NCI-H1417 (cell line): ENCODE data around the gene FEZ2.
A peak's percentile ranks its signal among the peaks of the same experiment; 100 is the strongest.
"Not testable (repeated sequence)": the region's sequence is repeated elsewhere in the genome, so short reads cannot be mapped to it uniquely, and the experiment has no call there.

Experiments
- DNase-seq, 3 experiments: peaks; one replicate each; lab custom pipeline; 2025; lab: John Stamatoyannopoulos, UW

Gene FEZ2, protein sequence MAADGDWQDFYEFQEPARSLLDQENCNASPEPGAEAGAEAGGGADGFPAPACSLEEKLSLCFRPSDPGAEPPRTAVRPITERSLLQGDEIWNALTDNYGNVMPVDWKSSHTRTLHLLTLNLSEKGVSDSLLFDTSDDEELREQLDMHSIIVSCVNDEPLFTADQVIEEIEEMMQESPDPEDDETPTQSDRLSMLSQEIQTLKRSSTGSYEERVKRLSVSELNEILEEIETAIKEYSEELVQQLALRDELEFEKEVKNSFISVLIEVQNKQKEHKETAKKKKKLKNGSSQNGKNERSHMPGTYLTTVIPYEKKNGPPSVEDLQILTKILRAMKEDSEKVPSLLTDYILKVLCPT

DNA sequence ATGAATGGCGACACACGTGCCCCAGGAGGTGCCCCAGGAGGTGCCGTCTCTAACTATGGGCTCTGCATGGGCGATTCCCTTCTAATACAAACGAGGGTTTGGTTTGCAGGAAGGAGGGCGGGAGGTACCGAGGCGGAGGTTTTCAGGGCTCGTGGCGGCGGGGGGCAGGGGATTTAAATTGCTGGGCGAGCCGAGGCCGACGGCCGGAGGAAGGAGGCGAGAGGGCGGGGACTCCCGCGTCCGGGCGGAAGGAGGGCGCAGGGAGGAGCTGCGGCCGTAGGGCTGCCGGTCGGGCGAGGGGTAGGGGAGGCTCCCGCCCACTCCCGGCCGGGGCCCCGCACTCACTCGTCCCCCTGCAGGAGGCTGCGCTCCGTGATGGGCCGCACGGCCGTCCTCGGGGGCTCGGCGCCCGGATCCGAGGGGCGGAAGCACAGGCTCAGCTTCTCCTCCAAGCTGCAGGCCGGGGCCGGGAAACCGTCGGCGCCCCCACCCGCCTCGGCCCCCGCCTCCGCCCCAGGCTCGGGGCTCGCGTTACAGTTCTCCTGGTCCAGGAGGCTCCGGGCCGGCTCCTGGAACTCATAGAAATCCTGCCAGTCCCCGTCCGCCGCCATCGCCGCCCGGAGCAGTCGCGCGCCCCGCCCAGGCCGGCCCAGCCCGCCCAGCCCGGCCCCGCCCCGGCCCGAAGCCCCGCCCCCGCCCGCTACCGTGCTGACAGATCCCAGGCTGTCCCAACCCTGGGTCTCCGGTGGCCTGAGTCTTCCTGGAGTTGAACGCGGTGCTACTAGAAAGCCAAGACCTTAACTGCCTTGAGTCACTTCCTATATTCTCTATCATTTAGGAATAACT is at the start of gene FEZ2:
FEZ2 (minus strand) TSS at position 637 of the 846 bp plus-strand sequence; CDS start at position 611, 26 bp downstream.
- peak; percentile 56 to 84 (median 75) for DNase-seq

DNA sequence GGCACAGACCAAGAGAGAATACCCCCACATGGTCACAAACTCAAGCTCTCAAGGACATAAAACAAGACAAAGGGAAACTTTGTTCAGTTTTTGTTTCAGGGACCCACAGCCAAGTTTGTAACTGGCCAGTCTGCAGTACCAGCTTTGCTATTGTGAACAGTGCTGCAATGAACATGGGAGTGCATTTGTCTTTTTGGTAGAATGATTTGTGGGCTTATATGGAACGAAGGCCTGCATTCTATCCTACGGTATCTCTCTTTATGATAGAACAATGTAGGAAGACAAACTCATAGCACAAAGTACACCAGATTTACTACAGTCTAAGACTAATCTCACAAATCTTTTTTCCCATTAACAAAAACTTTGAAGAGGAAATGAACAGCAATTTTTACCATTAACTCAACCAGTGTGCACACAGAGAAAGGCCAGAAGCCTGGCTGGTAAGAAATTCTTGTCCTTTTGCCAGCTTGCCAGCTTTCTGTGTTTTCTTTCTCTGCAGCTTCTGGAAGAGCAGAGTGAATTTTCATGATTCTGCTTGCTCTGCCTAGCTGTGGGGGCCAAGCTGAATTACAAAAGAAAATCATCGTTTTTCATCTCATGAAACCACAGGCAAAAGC is 37.1 kb upstream of the FEZ2 start:
- no peak for DNase-seq

DNA sequence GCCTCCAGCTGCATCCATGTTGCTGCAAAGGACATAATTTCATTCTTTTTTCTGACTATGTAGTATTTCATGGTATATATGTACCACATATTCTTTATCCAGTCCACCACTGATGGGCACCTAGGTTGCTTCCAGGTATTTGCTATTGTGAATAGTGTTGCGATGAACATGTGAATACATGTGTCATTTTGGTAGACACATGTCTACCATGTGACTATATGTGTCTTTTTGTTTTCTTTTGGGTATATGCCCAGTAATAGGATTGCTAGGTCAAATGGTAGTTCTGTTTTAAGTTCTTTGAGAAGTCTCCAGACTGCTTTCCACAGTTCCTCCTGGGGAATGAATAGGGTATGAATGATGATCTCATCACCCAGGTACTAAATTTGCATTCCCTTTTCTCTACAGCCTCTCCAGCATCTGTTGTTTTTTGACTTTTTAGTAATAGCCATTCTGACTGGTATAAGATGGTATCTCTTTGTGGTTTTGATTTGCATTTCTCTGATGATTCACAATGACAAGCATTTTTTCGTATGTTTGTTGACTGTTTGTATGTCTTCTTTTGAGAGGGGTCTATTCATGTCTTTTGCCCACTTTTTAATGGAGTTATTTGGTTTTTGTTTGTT is 35.6 kb upstream of the FEZ2 start:
- DNase-seq: no peak

DNA sequence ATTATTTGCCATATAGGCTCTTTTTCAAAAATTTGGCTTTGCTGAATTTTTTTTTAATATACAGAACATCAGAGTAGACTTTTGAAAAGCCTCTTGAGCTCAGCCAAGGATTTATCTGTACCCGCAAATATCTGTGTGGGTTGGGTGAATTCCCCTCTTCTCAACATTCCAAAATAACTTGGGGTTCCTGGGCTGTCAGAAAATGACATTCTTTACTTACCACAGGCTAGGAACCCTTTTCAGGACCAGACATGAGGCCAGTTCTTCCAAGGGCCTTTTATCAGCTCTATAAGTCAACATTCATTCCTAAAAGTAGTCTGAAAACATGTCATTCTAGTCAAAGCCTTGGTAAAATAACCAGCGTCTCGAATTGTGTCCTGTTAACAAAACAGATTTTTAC is 28.8 kb upstream of the FEZ2 start:
- no peak for DNase-seq

DNA sequence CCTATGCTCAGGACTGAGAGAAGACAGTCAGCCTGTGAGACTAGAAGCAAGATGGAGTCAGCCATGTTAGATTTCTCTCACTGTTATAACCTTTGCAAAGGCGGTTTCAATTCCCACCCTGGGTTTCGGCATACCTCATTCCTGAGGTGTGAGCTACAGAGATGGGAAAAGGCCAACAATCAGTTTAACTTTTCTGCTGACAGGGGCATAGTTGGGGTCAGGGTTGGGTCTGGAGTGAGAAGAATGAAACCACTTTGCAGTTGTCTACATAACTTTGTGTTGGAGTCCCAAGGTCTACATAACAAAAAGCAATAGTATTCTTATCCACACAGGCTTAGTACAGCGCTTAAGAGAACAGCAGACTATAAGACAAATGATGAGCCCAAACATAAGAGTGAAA is 28.1 kb upstream of the FEZ2 start:
- no peak for DNase-seq

DNA sequence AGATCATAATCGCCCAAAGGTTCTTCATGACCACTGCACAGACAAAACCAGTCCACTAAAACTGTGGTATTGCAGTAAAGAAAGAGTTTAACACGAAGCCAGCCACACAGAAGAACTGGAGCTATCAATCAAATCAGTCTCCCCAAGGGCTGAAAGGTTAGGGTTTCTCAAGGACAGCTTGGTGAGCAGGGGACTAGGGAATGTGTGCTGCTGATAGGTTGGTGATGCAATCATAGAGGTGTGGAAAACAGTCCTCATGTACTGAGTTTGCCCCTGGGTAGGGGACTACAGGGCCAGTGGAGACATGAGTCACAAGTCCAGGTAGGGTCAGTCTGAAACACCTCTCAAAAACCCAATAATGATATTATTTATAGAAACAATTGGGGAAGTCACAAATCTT is 27.3 kb upstream of the FEZ2 start:
- DNase-seq: no peak

DNA sequence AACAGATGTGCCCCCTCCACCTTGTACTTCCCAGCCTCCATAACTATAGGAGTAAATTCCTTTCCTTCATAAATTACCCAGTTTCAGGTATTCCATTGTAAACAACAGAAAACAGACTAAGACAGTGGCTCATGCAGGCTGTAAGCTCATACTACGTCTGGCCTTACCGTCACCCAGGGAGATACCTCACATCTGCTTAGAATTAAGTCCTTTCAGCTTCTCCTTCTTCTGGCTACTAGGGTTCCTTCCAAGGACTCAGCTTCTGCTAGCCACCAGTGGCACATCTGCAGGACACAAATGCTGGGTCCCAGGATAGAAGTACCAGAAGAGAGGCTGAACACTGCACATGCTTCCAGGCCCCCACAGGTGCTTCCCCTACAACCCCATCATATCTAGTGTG is 22.4 kb upstream of the FEZ2 start:
- no peak for DNase-seq

DNA sequence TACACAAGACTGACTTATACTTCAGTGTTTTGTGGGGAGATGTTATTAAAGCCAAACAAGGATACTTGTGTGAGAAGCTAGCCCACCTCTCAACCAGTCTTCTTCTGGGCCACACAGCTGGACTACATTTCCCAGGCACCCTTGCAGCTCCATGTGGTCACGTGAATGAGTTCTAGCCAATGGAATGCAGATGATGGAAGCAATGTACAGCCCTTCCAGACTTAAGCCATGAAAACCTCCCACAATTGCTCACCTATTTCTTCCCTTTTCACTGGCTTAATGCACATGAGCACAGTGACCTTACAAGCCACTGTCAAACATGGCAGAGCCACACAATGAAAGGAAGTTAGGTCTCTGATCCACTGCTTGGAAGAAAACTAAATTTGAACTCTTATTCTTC is 20.4 kb upstream of the FEZ2 start:
- peak; percentile 58 to 94 (median 74) for DNase-seq

DNA sequence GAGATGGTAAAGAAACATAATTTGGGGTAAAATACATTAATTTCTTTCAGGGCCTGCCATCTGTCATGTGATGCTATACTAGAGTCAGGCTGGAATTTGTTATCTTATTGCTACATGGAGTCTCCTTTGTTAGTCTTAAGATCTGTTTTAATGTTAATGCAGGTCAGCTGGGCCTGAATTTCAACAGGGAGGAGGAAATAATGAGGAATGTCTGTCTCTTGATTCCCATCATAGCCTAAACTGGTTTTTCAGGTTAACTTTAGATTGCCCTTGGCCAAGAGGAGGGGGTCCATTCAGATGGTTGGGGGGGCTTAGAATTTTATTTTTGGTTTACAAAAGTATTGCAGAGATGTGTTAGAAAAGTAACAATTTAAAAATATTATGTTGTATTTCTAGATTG is 19.0 kb upstream of the FEZ2 start:
- DNase-seq: peak in 1 of 3 experiments; percentile 16

DNA sequence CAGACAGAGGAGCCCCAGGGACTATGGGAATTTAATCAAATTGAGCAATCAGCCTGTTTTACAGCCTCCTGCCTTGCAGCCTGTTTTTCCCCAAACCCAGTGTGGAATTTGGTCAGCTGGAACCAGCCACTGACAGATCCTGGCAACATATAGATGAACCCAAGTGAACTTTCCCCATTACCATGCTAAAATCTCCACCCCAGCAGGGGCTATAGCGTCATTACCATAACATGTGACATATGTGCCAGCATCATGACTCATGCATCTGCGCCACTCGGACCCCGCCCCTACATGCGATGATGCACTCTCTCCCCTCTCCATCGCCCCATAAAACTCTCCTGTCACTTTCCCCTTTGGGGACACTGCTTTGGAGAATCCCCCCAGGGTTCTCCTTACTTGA is 17.3 kb upstream of the FEZ2 start:
- DNase-seq: no peak

DNA sequence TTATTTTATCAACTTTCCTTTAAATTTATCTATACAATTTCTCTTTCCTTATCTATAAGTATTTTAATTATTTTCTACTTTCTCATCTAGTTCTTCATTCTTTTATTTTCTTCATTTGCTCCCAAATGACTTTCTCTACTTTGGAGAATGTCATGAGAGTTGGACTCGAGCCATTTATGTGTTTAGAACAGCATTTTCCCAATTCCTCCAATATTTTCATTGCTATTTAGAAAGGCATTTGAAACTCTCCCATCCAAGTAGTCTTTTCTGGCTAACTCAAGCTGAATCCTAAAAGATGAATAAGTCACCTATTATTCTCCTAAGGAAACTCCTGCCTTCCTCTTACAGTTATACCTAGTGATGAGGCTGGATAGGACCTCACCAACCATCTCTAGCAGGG is 15.8 kb upstream of the FEZ2 start:
- DNase-seq: no peak

DNA sequence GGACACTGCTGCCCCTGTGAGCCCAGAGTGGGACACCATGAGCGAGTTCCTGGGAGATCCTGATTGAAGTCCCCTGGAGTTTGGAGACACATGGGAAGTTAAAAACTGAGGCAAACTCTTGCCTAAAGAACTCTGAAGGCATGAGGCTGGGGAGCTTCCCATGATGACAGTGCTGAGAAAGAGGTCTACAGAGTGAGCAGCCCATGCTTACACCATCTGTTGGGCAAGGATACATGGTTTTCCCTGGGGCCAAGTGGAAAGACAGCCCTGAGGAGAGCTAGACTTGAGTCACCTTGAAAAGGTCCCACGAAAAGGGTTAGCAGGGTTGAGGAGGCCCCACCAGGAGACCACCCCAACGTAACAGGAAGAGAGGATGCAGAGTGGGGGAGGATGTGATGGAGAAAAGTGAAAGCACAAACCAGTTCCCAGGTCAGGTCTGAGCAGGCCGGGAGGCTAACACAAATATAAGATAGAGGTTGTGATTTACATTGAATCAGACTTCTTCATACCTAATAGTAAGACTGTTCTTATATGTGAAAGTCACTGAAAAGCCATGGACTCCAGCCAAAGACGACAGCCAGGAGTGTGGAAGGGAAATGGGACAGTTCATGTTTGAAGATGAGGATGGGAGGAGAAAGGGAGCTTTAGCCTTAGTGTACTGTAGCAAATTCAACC is 13.5 kb upstream of the FEZ2 start:
- DNase-seq: no peak

DNA sequence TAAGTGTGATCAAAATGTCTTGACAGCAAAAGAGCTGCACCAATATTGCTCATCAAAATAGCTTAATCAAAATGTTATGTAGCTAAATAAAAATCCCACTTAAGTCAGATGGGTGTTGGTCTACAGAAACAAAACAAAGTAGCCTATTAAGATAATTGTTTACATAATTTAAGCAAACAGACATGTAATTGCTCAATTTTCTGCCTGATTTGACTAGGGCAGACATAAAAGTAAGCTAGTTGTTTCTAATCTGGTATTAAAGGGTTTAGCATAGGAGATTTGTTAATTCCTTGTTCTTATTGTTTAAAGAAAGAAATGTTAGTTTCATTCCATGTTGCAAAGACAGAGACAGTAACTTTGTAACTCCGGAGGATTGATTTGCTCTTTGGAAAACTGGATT is 11.5 kb upstream of the FEZ2 start:
- DNase-seq: peak in 2 of 3 experiments; percentile 17 to 73

DNA sequence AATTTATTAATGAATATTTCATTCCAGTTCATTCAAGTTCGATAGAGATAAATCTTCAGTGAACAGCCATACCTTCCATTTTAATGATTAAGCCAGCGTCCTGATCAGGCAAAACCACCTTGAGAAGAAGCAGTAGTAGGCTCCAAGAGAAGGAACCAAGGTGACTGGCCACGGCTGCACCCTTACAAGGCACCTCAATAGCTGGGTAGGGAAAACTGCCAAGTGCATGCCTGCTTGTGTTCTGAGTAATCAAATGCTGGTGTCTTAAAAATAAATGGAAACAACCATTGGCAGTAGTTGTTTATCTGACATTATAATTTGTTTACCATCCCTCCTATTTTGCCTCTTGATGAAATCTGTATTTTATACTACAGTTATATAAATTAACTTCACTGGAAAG is 10.0 kb upstream of the FEZ2 start:
- no peak for DNase-seq

DNA sequence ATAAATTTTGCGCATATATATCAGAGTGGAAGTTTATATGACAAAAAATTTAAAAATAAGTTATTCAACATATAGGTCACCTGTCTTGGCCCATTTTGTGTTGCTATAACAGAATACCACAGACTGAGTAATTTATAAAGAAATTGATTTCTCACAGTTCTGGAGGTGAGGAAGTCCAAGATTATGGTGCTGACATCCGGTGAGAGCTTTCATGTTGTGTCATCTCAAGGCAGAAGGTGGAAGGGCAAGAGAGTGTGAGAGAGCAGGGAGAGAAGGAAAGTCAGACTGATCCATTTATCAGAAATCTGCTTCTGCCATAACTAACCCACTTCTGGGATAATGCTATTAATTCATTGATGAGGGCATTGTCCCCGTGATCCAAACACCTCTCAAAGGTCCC is 9.0 kb upstream of the FEZ2 start:
- no peak for DNase-seq

DNA sequence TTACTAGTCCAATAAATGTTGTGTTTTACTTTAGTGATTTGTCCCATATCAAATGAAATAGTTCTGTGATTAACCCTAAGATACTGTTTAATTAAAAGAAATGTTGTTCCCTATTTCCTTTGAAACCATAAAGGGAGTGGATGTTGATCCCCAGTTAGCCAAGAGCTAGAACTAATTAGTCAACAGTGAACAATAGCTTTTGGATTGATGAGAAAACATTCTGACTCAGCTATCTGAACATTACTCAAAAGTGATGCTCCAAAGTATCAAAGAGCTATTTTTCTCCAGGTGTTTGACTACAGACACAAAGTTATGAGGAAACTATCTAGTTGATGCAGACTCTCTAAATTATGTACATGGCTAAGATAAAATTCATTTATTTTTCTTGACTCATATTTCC is 7.3 kb upstream of the FEZ2 start:
- DNase-seq: no peak

DNA sequence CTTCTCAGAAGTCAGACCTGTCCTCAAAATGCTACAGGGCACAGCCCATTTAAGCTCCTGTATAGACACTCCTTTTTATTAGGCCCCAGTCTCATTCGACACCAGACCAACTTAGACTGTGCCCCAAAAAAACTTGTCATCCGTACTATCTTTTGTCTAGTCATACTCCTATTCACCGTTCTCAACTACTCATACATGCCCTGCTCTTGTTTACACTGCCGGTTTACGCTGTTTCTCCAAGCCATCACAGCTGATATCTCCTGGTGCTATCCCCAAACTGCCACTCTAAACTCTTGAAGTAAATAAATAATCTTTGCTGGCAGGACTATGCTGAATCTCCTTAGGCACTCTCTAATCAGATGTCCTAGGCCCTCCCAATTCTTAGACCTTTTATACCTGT is 5.7 kb upstream of the FEZ2 start:
- not testable (repeated sequence) for DNase-seq

DNA sequence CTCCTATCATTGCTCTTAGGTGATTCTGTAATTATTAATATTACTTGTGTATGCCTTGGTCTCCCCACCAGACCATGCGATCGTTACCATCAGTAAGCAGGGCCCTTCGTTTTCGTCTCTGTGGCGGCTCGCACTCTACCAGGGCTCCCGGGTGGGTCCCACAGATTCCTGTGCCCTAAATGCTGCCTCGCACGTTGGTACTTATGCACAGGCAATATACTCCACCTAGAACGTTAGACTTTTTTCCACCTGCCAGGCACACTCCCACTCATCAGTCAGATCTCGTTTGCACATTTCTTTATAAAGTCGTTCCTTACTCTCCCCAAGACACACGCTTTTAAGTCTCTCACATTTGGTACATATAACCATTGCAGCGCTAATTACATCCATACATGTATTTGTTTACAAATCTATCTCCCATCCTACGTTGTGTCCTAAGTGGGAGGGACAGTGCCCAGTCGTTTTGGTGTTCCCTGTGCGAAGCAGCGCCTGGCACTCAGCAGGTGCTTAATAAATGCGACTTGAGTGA is 901 bp downstream of the FEZ2 start:
- no peak for DNase-seq

DNA sequence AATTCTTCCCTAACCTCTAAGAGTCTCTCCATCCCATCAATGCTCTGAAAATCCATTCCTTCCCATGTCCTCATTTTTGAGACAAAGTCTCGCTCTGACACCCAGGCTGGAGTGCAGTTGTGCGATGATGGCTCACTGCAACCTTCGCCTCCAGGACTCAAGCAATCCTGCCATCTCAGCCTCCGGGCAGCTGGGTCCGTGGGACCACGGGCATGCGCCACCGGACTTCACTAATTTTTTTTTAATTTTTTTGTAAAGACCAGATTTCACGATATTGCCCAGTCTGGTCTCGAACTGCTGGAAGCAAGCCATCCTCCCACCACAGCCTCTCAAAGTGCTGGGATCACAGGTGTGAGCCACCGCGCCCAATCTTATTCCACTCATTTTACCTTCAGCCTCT is 1.6 kb downstream of the FEZ2 start:
- DNase-seq: no peak

DNA sequence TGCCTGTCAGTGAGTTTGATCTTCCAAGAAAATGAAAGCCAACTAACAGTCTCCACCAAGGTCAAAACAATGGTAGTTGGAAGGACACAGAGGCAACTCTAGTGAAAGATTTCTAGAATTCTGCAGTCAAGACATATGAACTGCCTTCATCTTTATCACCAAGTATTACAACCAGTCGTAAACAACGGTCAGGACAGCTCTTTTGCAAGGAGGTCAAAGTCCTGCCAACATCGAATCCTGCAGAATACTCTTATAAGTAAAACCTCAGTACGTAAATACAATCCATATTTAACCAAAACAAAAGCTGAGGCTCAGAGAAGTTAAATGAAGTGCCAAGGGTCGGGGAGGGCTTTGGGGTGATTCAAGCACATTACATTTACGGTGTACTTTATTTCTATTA is 3.1 kb downstream of the FEZ2 start:
- no peak for DNase-seq

DNA sequence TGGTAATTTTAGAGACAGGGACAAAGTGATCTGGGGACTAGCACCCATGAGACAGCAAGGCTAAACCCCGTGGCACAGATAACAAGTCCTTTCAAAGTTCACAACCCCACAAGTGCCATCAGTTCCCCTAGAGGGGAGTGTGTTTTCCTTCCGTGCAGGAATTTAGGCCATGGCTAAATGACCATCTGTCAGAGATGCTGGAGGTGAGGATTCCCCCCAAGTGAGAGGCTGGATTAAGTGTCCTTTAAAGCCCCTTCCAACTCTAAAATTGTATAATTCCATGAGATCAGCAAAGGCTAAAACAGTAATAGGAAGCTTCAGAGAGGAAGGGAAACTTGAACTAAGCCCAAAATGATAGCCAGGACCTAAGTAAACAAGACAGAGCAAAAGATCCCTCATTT is 8.7 kb downstream of the FEZ2 start:
- no peak for DNase-seq

DNA sequence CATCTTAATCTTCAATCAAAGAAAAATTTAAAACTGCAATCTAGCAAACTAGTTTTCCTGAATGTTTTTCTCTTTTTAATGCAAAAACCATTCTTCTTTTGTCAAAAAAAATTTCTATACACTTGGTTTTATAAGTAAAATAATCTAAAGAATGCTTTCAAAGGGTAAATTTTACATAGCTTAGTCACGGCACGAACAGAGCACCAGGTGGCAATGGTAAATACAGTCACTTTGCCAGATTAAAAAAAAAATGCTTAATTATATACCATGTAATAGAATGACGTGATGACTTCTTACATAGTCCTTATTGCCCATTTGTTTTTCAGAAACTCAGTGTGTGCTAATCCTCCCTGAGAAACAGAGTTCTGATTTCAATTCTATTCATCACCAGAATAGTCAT is 10.4 kb downstream of the FEZ2 start:
- peak in 1 of 3 experiments; percentile 44 for DNase-seq
